ACHN (cell line): ENCODE measurements around the gene MTIF3.
A peak's percentile ranks its signal among the peaks of the same experiment; 100 is the strongest.

Experiments
- DNase-seq: peaks from one replicate; pipeline ENCODE4 v3.0.0-alpha.2; 2015
- in situ Hi-C: cut with HindIII; loops from 2 replicates; pipeline ENCODE4 v1.10.0; 2017; ENCODE audit warnings: low sequenced_read_pairs, low pct_ligation_motif_present, low pct_unique_long_range_greater_than_20kb

The MTIF3 gene, protein sequence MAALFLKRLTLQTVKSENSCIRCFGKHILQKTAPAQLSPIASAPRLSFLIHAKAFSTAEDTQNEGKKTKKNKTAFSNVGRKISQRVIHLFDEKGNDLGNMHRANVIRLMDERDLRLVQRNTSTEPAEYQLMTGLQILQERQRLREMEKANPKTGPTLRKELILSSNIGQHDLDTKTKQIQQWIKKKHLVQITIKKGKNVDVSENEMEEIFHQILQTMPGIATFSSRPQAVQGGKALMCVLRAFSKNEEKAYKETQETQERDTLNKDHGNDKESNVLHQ

DNA sequence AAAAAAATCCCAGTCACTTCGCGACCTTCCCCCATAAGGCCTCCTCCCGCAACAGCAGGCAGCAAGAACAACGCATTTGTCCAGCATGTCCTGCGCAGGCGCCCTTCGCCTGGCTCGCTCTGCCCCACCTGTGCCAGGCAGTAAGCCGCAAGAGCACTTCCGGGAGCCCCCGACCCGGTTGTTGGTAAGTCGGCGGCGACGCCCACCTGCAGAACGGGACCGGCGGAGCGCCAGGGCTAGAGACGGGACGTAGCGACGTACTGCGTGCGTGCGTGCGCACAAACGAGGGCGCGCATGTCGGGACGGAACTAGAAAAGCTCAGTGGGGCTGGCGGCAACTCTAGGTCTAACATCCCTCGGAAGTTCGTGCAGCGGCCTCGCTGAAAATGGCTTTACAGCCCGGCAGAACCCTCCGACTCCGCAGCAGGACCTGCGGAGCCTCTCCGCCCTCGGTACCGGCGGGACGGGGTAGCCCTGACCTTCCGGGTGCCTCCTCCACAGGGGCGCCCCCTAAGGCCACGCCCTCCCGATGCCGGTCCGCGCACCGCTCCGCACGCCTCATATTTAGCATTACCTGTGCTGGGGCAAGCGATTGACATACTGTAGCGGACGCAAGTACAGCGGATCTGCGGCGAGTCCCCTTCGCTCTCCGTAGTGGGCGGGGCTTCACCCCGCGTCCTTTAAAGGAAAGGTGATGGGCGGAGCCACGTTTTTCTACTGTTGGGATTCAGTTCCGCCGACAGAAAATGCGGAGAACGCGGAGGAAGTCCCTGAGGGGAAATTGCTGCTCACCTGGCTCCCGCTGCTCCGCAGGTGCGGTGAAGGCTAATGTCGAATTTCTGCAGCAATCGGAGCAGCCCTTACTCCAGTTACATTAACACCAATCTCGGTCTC is at the start of gene MTIF3:
Gene MTIF3, minus strand, starts transcription at position 629 of the 893 bp plus-strand sequence. CDS start 10,116 bp downstream, outside the sequence.
- in situ Hi-C loops = no loop called here
- DNase-seq = peak; percentile 91

DNA sequence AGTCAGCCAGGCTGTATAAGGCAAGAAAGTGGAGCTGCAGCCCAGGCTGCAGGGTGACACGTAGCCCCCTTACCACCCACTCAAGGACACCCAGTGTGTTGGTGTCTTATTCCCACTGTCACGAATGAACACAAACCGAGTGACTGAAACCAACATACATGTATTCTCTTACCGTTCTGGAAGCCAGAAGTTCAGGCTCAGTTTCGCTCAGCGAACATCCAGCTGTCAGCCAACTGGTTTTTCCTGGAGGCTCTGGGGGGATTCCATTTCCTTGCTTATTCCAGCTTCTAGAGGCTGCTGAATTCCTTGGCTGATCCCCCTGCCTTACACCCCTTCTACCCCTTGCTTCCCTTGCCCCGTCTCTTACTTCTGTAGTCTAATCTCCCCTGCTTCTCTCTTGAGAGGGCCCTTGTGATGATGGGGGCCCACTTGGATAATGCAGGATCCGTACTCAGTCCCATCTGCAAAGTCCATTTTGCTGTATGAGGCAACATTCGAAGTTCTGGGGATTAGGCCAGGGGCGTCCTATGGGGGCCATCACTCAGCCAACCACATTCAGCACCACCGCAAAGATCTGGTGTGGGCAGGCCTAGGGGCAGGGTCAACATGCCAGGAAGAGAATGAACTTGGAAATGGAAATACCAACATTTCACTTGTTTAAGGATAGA is 47.3 kb upstream of the MTIF3 start:
- no peak for DNase-seq
- in situ Hi-C loops = no loop called here

DNA sequence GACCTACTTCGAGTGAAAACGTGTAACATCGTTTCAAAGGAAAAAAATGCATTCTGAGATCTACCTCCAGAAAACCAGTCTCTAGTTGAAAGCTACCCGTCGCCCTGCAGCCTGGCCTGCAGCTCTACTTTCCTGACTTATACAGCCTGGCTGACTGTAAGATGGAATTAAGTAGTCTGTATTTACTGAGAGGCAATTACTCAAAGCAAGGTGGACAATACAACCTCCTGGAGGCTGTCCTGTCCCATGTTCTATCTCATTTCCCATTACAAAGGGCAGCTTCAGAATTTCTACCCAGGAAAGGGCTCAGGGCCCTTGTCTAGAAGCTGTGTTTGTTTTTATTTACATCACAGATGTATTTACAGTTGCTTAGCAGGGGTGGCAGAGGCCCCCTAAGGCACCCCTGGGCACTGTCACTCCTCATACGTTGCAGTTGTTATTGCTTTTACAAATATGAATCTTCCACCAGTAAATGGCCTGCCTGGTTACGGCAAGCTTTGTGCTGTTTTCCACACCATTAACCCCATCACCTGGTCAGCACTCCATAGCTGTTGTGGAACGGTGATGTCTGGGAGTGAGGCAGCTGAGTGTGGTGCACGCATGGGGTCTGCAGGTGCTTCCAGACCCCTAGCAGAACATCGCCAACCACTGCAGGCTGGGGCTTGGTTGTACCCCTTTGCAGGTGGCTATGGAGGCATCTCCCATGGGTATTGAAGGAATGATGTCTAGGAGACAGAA is 46.3 kb upstream of the MTIF3 start:
- in situ Hi-C loops = no loop called here
- DNase-seq = no peak

DNA sequence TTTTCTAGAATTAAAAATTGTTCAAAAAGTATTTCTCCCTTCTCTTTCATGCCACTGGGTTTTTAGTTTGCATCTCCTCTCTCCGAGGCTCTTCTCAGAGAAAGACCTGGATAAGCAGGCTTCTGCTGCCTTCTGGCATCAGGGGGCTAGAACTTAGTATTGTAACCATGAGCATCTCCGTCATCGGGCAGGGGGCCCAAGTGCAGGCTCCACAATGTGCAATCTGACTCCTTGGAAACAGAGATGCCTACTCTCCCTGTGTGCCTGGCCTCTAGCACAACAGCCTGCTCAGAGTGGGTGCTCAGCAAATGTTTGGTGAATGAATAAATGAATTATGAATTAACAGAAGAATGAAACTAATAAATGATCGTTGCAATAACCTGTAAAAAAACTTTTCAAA is 45.6 kb upstream of the MTIF3 start:
- in situ Hi-C loops = no loop called here
- DNase-seq = no peak

DNA sequence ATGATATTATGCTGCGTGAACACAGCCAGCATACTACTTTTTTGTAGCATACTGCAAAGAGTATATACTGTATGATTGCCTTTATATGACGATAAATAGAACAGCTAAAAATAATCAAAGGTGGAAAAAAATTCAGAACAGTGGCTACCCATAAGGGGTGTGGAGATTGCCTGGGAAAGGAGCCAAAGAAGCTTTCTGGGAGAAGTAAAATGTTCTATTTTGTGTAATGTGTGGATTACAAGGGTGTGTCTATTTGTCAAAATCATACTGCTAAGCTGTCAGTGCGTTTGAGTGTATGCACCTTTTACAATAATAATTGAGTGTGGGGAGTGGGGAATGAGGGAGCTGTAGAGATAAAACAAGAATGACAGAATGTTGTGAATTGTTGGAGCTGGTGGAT is 45.2 kb upstream of the MTIF3 start:
- no peak for DNase-seq
- in situ Hi-C loops = no loop called here

DNA sequence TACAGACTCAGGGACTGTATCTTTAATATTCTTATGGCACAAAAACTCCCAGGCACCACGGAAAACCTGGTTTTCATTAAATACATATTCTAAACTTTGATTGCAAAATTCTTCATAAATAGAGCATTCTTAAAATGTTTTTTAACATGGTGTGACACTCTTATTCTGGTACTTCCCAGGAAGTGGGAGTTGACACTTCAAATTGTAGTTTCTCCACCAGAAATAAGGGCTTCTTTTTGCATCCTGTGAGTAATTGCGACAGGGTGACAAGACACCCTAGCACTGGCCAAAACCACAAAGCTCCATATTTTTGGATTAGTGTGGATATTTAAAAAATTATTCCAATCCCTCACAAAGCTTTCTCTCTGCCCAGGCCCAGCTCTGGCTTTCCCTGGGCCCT is 43.6 kb upstream of the MTIF3 start:
- DNase-seq = no peak
- in situ Hi-C loops = no loop called here

DNA sequence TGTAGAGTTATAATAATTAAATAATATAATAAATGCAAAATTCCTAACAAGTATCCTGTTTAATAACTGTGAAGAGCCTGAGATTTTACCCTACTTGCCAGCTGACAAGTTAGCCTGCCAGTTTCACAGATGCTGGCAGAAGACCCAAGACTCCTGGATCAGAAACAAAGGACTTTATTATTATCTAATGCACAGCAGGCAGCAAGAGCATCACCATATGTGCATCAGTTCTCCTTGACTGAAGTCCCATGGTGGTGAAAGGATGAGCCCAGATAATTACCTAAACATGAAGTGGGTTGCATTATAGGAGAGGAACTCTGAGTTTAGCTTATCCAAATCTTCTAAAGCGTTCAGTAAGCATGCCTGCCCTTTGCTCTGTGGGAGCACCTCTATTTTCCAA is 39.1 kb upstream of the MTIF3 start:
- no peak for DNase-seq
- in situ Hi-C loops = no loop called here

DNA sequence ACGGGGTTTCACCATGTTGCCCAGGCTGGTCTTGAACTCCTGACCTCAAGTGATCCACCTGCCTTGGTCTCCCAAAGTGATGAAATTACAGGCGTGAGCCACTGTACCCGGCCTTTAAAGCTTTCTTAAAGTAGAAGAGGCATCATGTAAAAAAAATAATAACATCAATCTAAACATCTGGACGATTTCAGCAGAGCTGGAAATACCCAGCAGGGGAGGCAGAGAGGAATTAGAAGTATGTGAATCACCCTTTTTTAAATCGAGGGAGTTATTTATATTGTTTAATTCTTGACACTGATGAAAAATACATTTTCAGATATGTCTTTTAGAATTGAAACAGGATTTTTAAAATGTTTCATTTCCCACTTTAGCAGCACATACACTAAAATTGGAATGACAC is 37.4 kb upstream of the MTIF3 start:
- in situ Hi-C loops = no loop called here
- no peak for DNase-seq

DNA sequence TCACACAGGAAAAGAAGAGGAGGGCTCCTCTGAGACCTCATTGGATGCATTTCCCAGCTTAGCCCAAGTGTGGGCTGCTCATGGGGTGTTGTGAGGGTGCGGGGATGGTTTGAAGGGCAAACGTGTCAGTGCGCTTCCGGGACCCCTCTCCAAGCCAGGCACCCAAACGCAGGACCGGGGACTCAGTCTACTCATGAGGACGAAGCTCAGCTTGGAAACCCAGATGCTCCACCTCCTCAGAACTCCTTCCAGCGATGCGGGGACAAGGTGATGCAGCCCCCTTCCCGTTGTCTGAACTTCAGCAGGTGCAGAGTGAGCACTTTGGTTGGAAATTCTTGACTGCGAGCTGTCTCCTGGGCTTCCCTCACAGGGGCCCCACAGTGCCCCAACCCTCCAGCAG is 33.1 kb upstream of the MTIF3 start:
- DNase-seq = no peak
- in situ Hi-C loops = no loop called here

DNA sequence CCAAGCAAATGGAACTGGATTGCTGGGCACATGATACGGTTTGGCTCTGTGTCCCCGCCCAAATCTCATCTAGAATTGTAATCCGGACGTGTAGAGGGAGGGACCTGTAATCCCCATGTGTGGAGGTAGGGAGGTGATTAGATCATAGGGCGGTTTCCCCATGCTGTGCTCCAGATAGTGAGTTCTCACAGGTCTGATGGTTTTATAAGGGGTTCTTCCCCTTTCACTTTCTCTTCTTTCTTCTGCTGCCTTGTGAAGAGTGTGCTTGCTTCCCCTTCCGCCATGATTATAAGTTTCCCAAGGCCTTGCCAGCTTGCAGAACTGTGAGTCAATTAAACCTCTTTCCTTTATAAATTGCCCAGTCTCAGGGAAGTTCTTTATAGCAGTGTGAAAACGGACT is 32.6 kb upstream of the MTIF3 start:
- in situ Hi-C loops = no loop called here
- DNase-seq = no peak

DNA sequence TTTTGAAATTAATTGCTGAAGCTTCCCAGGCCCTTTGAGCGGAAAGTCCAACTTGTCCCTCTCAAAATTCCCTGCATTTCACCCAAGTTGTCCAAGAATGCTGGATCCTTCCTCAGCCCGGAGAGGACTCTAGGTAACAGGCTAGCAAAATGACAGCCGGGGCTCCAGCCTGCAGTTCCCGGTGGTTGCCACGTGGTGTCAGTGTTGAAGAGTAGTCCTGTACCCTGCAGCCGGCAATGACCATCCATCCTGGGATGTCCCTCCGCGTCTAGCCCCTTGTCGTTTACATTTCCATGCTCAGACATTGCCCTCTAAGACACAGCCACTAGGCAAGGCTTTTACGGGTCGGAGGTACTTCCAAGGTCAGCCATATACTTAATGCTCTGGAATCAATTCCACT is 31.4 kb upstream of the MTIF3 start:
- in situ Hi-C loops = no loop called here
- peak; percentile 39 for DNase-seq

DNA sequence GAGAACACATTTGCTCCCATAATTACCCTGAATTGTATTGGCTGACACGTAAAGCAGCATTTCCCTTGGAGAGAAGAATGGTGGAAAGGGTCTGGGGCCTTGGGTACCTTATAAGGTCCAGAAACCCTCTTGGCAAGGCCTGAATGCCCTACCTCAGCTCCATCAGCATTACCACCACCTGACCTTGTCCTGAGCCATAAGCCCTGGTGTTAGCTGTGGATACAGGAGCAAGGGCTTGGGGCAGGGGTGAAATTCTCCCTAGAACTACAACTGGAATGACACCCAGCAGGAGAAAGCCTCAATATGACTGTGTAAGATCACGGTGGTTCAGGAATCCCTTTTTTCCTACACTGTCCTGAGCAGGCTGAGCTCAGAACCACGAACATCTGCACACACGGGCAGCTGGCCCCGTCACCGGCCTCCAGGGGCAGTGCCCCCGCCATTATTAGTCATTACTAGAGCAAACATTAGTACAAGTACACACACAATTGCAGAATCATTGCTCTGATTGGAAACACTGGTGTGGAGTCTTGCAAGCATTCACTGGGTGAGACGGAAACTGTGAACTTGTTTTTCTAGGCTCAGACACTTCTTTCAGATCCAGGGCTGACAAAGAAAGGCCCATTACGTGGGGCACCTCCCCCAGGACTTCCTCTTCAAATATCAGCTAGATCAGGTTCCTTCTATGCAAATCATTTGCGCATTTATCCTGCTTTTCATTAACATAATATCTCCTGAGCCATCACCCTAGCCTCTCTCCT is 26.8 kb upstream of the MTIF3 start:
- DNase-seq = no peak
- in situ Hi-C loops = no loop called here

DNA sequence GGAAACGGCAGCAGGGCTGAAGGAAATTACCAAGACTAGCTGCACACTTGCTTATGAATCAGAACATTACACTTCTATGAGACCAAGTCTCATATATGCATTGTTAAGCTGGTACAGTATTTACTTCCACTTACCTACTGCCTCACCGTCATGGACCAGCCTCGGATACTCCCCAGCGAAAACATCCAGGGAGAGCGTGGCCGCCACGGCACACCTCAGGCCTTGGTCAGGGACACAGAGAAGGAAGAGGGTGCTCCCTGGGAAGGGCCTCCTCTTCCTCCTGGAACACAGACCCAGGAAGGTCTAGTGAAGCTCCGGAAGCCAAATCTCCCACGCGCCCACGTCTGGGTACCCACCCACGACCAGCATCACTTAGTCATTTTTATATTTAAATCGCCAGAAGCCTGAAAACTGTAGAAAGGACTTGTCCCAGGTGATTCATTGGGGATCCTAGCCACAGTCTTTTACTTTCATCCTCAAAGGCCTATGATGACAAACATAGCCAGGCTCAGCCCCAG is 24.4 kb upstream of the MTIF3 start:
- in situ Hi-C loops = no loop called here
- no peak for DNase-seq

DNA sequence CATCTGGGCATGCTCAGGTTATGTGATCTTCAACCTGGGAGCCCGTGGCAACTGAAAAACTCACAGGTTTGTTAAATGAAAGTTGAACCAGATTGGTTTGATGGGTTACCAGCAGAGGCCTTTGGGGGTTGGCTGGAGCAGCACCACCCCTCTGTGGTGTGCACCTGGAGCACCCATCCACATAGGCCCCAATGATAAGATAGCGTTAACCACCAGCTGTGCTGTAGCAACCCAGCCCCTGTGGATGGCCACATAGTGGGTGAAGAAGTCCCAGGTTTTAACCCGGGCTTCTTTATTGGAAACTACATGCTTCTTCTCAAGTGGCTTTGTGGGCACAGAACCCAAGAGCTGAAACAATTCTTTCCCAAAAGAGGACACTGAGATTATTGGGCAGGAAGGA is 22.6 kb upstream of the MTIF3 start:
- DNase-seq = no peak
- in situ Hi-C loops = no loop called here

DNA sequence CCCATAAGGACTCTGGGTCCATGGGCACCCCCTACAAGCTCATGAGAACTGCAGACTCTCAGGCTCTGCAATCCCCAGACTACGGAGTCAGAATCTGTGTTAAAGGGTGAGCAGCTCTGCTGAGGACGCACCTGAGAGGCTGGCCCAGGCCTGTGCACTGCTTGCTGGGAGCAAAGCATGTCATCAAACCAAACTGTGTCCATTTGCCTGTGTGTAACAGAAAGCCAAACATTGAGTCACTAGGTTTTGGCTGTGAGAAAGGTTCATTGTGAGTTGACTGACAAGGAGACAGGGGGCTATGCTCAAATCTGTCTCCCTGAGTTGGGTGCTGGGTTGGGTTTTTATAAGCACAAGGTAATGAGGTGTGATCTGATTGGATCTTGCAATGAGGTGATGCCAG is 22.1 kb upstream of the MTIF3 start:
- in situ Hi-C loops = no loop called here
- DNase-seq = no peak

DNA sequence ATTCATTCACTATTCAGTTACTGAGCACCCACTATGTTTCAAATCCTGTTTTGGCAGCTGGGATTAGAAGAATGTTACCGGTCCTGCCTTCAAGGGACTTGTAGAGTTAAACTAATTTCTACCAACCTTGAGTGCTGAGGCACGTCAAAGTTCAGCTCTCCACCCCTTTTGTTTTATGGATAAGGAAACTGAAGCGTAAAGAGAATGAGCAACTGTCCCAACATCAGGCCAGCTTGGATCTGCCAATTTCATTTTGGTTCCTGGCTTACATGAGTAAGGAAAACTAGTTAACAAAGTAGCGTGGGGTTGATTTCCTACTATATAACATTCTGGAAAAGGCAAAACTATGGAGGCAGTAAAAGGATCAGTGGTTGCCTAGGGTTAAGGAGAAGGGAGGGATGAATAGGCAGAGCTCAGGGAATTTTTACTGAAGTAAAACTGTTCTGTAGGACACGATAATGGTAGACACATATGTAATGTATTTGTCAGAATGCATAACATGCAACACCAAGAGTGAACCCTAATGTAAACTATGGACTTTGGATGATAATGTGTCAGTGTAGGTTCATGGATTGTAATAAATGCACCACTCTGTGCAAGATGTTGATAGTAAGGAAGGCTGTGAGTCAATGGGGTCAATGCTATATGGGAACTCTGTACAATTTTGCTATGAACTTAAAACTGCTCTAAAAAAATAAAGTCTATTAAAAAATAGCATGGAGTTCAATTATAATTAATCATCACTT is 19.9 kb upstream of the MTIF3 start:
- in situ Hi-C loops = no loop called here
- DNase-seq = no peak

DNA sequence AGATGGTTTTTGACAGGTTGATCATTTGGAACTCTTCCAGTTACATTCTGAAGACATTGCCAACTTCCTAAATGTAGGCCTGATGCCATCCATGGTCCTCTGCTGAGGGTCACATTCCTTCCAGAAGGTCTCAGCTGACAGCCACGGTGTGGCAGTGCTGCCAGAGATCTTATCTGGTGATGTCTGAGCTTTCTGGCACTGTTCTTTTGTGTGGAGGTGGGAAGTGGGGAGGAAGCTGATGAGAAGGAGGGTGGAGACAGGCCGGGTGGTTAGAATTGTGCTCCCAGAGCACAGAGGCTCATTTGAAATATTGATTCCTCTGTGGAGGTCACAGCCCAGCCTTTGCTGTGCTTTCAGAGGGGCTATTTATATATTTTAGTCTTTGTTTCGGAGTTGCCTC is 16.1 kb upstream of the MTIF3 start:
- no peak for DNase-seq
- in situ Hi-C loops = no loop called here
